NCI-H226 (cell line): ENCODE data around the gene CHRNA9.
"Not testable (repeated sequence)": the region's sequence is repeated elsewhere in the genome, so short reads cannot be mapped to it uniquely, and the experiment has no call there.

Experiments
- DNase-seq: peaks from one replicate; pipeline ENCODE4 v3.0.0-alpha.2; 2015

CHRNA9 gene

GRCh38 chr4:40392241-40392640 is 57.1 kb downstream of the CHRNA9 start:
- not testable (repeated sequence) for DNase-seq

DNA sequence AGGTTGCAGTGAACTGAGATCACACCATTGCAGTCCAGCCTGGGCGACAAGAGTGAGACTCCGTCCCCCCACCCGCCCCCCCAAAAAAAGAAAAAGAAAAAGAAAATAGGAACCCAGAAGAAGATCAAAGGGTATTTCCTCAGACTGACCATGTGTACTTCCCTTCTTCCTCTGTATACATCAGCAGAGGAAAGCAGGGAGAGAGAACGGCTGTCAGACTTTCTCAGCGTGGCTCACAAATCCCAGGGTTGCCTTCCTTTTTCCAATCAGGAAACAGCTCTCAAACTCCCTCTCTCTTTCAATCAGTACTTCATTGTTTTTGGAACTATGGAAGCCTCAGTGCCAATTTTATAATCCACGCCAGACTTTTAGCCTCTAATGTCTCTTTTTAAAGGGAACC is 59.1 kb downstream of the CHRNA9 start:
- DNase-seq = no peak

DNA sequence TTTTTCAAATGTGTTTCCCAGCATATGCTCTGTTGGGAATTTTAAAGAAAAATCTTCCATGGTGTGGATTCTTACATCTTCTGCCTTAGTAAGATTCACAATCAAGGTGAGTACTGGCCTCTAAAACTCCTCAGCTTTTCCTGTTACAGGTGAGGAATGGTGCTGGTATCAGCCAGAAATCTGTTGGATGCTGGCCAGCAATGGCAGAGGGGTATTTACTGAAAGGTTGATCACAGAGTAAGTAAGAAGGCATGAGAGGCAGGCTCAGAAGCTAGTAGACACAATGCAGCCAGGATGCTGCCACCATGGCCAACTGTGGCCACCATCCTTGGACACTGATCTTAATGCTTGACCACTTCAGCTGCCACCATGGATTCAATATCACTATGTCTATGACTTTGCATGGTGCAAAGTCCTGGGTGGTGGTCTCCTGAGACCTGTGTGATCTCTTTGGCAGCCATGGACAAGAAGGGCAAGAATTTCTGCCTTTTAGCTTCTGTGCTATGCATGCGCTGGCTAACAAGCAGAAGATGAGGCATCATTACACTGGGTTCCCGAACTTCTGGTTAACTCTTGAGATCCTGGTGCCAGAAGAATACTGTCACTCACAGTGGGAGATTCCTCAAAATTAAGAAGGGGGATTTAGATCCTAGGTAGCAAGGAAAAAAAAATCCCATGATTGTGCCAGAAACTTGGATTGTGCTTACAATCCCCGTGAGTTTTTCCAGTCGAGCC is 60.2 kb downstream of the CHRNA9 start:
- no peak for DNase-seq

DNA sequence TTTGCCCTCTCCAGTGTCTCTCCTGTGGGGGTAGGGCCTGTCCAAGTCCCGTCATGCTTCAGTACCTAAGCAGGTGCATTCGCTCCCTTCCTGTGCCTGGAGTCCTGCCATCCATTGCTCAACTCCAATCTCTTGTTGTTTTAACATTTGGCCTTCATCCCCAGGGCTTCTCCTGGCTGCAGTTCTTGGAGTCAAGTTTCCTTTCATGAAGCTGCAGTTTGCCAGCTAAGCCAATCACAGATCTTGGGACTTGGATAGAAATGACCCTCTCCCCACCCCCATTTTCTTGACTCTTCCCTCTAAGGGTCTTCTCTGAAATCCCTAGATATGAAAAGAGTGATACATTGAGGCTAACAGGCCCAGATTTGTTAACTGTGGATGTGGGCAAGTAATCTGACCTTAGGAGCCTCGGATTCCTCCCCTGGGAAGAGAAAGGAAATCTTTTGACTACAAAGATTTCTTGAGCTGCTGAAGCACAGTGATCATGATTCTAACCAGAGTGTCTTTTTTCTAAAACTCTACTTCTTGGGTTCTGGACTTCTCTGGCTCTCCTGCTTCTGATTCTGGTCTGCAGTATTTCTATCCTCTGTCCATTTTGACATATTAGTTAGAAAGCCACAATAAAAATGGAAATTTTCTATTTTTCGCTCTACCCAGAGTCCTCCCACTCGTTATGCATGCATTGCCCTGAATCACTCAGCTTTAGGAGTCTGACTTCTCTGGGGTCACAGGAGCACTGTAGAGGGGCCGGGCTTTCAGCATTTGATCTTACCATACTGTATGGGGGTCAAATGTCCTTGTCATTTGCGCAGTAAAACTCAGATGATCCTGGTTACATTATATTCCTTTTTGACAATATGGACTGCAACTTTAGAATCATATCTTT is 61.0 kb downstream of the CHRNA9 start:
- DNase-seq = no peak

DNA sequence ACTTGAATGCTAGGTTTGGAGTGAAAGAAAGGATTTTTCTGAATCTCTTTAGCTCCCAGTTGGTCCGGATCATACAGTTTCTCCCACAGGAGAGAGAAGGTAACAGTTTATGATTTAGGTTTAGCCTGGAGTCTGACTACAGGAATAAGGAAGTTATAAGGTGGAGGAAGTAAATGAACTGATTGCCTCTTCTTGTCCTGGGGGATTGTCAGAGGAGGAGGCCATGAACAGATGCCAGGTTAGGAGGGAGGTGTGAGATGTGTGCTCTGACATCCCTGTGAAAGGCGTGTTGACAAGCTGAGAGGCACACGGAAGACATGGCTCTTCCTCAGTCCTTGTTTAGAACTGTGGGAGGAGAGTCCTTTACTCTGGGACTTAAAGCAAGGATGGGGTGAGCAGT is 64.4 kb downstream of the CHRNA9 start:
- DNase-seq = no peak

- DNase-seq = no peak
Observed at GRCh38 chr4:40401096-40401495, 66.0 kb downstream of the CHRNA9 start.

GRCh38 chr4:40401631-40402030 is 66.5 kb downstream of the CHRNA9 start:
- DNase-seq = no peak

DNA sequence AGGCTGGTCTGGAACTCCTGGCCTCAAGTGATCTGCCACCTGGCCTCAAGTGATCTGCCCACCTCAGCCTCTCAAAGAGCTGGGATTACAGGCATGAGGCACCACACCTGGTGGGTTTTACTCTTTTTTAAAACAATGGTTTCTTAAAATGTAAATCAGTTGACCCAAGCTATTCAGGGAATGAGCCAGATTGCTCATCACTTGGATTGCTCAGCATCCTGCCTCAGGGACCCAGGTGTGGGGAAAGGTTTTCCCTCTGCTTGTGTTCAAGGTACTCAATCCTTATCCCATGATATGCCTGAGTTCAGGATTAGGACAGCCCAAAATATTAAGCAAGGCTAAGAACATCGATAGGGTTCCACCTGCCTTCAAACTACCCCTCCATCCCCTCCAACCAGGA is 67.4 kb downstream of the CHRNA9 start:
- DNase-seq = no peak

- no peak for DNase-seq
Observed at GRCh38 chr4:40403081-40403480, 67.9 kb downstream of the CHRNA9 start.
